Measurements from ENCODE around the gene INTS3. TPM values are rescaled to one million over a fixed set of nuclear protein-coding genes. Genes with fewer than 3 reads are reported as not detected.

INTS3 gene
- polyA plus RNA-seq, 4 donors = 14.9 to 52.6 (median 22.6) TPM

DNA sequence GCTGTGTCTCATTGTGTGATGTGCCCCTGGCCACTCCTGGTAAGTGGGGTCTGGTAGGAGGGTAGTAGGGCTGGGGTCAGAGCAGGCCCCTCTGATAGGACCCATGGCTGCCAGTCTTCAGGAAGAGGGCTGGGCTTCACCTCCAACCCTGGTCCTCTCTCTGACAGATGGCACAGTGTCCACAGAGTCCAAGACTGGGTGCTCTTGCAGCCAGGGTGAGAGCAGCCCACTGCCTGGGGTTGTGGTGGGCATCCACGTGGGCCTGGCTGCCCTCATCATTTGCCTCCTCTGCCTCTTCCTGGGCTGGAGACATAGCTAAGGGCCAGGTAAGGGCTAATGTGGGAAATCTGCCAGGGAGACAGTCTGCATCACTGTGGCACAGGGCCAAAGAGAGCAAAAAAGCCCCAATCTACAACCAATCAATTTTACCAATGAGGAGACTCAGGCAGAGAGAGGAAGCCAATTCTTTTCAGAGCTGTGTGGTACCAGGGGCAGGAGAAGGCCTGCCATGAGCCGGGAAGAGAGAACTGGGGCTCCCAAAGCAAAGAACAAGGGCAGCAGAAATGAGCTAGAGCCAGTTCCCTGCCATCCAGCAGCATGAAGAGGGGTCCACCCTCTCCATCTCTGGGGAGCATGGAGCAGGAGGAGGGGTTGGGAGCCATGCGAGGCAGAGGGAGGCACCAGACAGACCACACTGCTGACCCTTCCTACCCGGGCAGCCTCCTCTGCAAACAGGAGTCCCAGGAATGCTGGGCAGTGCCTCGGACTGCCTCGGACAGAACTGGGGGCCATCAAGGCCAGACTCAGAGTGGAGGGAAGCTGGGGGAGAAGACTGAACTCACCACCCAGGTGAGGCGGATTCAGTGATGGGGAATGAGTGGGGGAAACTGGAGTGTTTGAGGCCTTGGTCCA lies 74.2 kb downstream of the INTS3 start:
- FAIRE-seq = no peak
- DNase-seq = no peak
- no peak overlapping the region for H3K27ac ChIP-seq (ENCODE audit: low read depth in 1 of 3, low read length in 2 of 3)
- no peak overlapping the region for H3K4me3 ChIP-seq (ENCODE audit: low read depth in 1 of 3, low read length in 3 of 3)
- no peaks in the 10 kb centered on the region for H3K9me3 ChIP-seq (ENCODE audit: control insufficient read depth in 2 of 2, insufficient read depth in 1 of 2, low read depth in 1 of 2, low read length in 1 of 2)
- no peaks in the 10 kb centered on the region for H3K4me1 ChIP-seq (ENCODE audit: control insufficient read depth in 3 of 3, insufficient read depth in 2 of 3, low read depth in 1 of 3, low read length in 2 of 3)
- 88 to 94% (median 92%) methylated on average over 7 of the region's 7 CpGs for WGBS, 3 donors
- H3K36me3 ChIP-seq (ENCODE audit: control insufficient read depth in 3 of 3, insufficient read depth in 2 of 3, low read depth in 1 of 3, low read length in 3 of 3) = peaks cover 0 to 40% (median under 1%) of the 10 kb centered on the region in 3 donors
- H3K27me3 ChIP-seq (ENCODE audit: control insufficient read depth in 3 of 3, insufficient read depth in 3 of 3, low read length in 3 of 3) = no peaks in the 10 kb centered on the region

DNA sequence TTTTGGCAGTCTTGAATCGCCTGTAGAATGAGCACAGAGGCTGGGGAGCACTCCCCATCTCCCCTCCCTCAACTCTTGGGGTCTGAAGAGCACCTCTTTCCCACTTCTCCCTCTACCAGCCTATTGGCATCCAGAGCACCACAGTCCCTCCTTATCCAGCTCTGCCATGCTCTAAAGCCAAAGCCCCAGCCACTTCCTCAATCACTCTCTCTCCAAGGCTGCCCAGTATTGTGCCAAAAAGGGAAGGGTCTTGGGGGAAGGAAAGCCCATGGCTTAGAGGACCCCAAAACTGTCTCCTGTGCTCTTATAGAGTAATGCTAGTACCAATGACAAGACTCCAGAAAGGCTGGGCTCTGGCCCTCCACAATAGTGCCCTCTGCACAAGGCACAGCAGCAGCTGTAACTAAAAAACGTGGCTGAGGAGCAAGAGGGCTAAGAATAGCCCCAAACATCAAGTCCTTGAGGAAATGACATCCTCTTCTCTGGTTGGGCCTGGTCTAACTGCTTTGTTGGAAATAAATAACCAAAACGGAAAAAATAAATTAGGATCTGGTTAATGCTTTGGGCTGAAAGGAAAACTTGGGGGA lies 75.7 kb downstream of the INTS3 start:
- DNase-seq (no peak), FAIRE-seq (no peak)
- peaks cover 0 to 51% (median 9%) of the 10 kb centered on the region in 3 donors for H3K36me3 ChIP-seq (ENCODE audit: control insufficient read depth in 3 of 3, insufficient read depth in 2 of 3, low read depth in 1 of 3, low read length in 3 of 3)
- H3K4me1 ChIP-seq (ENCODE audit: control insufficient read depth in 3 of 3, insufficient read depth in 2 of 3, low read depth in 1 of 3, low read length in 2 of 3) = no peaks in the 10 kb centered on the region
- no peaks in the 10 kb centered on the region for H3K27me3 ChIP-seq (ENCODE audit: control insufficient read depth in 3 of 3, insufficient read depth in 3 of 3, low read length in 3 of 3)
- H3K9me3 ChIP-seq (ENCODE audit: control insufficient read depth in 2 of 2, insufficient read depth in 1 of 2, low read depth in 1 of 2, low read length in 1 of 2) = no peaks in the 10 kb centered on the region
- peak overlapping the region in 1 of 3 donors; percentile 29 for H3K27ac ChIP-seq (ENCODE audit: low read depth in 1 of 3, low read length in 2 of 3)
- no peak overlapping the region for H3K4me3 ChIP-seq (ENCODE audit: low read depth in 1 of 3, low read length in 3 of 3)
- WGBS, 3 donors = 71 to 84% (median 76%) methylated on average over 3 of the region's 3 CpGs

DNA sequence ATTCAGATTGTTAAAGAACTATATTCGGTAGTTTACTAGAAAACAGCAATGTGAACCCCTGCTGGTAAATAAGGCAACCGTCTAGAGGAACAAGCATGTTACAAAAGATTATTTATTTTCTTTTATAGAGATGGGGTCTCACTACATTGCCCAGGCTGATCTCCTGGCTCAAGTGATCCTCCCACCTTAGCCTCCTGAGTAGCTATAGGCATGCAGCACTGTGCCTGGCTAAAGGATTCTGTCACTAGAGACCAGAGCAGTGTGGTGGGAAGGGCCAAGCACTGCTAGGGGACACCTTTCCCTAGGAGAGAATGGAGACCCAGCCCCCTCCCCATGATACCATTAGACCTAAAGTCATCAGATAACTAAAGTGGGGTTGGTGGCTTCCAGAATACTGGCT lies 76.3 kb downstream of the INTS3 start:
- Histone ChIP-seq H3K4me3 (ENCODE audit: low read depth in 1 of 3, low read length in 3 of 3) (no peak overlapping the region), H3K9me3 (ENCODE audit: control insufficient read depth in 2 of 2, insufficient read depth in 1 of 2, low read depth in 1 of 2, low read length in 1 of 2) (no peaks in the 10 kb centered on the region), H3K4me1 (ENCODE audit: control insufficient read depth in 3 of 3, insufficient read depth in 2 of 3, low read depth in 1 of 3, low read length in 2 of 3) (no peaks in the 10 kb centered on the region), H3K27ac (ENCODE audit: low read depth in 1 of 3, low read length in 2 of 3) (peak overlapping the region in 1 of 3 donors; percentile 13), H3K36me3 (ENCODE audit: control insufficient read depth in 3 of 3, insufficient read depth in 2 of 3, low read depth in 1 of 3, low read length in 3 of 3) (peaks cover 0 to 56% (median 10%) of the 10 kb centered on the region in 3 donors), H3K27me3 (ENCODE audit: control insufficient read depth in 3 of 3, insufficient read depth in 3 of 3, low read length in 3 of 3) (no peaks in the 10 kb centered on the region)
- no peak for FAIRE-seq
- DNase-seq = no peak
- WGBS, 3 donors = 63 to 85% (median 83%) methylated on average over 2 of the region's 2 CpGs

DNA sequence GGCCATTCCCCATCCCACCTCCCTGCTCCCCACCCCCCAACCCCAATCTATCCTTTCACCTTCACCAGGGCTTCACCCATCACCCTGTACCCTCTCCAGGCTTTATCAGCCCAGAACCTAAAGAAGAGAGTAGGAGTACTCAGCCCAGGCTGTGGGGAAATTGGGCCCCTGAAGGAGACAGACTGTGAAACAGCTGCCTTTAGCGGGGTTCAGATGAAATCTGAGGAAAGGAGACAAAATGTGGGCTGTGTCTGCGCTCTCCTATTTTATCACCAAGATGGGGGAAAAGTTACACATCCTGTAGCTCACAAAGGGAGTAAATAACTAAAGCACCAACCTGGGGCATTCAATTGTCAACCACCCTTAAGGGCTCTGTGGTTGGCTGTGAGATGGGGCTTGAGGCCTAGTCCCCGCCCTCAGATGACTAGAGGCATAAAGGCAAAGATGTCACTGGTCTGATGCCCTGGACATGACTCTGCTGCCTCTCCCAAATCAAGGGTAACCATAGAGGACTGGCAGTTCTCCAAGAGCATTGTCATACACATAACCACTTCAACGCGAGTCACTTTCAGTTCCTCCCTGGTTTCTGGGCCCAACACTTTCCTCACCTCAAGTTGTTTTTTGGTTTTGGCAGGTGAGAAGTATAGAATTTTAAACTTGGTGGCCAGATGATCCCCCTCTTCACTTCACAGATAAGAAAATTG lies 77.3 kb downstream of the INTS3 start:
- DNase-seq (peak in 1 of 2 donors; percentile 73), FAIRE-seq (no peak)
- Histone ChIP-seq H3K27me3 (ENCODE audit: control insufficient read depth in 3 of 3, insufficient read depth in 3 of 3, low read length in 3 of 3) (no peaks in the 10 kb centered on the region), H3K4me1 (ENCODE audit: control insufficient read depth in 3 of 3, insufficient read depth in 2 of 3, low read depth in 1 of 3, low read length in 2 of 3) (no peaks in the 10 kb centered on the region), H3K27ac (ENCODE audit: low read depth in 1 of 3, low read length in 2 of 3) (peak overlapping the region in 1 of 3 donors; percentile 90), H3K9me3 (ENCODE audit: control insufficient read depth in 2 of 2, insufficient read depth in 1 of 2, low read depth in 1 of 2, low read length in 1 of 2) (no peaks in the 10 kb centered on the region), H3K4me3 (ENCODE audit: low read depth in 1 of 3, low read length in 3 of 3) (no peak overlapping the region), H3K36me3 (ENCODE audit: control insufficient read depth in 3 of 3, insufficient read depth in 2 of 3, low read depth in 1 of 3, low read length in 3 of 3) (peaks cover 5 to 59% (median 13%) of the 10 kb centered on the region in 3 donors)
- WGBS, 3 donors = 54 to 81% (median 69%) methylated on average over 5 of the region's 5 CpGs

DNA sequence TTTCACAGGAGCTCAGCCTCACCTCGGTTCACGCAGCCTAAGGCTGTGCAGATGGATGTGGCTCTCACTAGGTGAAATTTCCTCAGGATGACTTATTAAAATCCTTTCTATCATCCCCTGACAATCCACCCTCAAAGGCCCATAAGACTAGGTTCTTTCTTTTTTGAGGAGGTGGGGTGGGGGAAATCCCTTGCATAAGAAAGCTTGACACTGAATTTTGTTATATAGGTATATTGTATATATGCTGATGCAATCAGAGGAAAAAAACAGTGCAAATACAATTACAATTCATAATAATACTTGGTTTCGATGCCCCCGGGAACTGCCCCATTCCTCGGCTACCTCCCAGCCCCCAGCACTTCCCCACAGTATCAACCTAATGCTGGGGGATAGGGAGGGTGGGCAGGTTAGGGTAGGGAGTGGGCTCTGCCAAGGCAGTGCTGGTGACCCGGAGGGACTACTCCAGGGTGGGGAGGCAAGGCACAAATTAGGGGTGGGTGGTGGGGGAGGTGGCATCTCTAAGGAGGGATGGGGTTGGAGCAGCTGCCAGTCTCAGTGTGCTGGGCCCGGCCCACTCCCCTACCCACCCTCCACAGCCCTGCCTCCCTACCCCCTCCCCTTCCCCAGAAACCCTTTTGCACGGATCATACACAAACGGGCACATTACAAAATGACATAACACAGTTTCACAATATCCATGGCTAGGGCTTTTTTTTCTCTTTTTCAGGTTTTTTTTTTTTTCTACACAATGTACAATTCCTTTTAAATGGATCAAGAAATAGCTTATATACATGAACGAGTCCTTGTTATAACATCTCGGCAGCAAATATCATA lies 78.3 kb downstream of the INTS3 start:
- 81 to 86% (median 83%) methylated on average over 11 of the region's 11 CpGs for WGBS, 3 donors
- FAIRE-seq (no peak), DNase-seq (no peak)
- Histone ChIP-seq H3K4me1 (ENCODE audit: control insufficient read depth in 3 of 3, insufficient read depth in 2 of 3, low read depth in 1 of 3, low read length in 2 of 3) (no peaks in the 10 kb centered on the region), H3K27me3 (ENCODE audit: control insufficient read depth in 3 of 3, insufficient read depth in 3 of 3, low read length in 3 of 3) (no peaks in the 10 kb centered on the region), H3K27ac (ENCODE audit: low read depth in 1 of 3, low read length in 2 of 3) (peak overlapping the region in 1 of 3 donors; percentile 90), H3K36me3 (ENCODE audit: control insufficient read depth in 3 of 3, insufficient read depth in 2 of 3, low read depth in 1 of 3, low read length in 3 of 3) (peaks cover 5 to 63% (median 17%) of the 10 kb centered on the region in 3 donors), H3K9me3 (ENCODE audit: control insufficient read depth in 2 of 2, insufficient read depth in 1 of 2, low read depth in 1 of 2, low read length in 1 of 2) (no peaks in the 10 kb centered on the region), H3K4me3 (ENCODE audit: low read depth in 1 of 3, low read length in 3 of 3) (no peak overlapping the region)

DNA sequence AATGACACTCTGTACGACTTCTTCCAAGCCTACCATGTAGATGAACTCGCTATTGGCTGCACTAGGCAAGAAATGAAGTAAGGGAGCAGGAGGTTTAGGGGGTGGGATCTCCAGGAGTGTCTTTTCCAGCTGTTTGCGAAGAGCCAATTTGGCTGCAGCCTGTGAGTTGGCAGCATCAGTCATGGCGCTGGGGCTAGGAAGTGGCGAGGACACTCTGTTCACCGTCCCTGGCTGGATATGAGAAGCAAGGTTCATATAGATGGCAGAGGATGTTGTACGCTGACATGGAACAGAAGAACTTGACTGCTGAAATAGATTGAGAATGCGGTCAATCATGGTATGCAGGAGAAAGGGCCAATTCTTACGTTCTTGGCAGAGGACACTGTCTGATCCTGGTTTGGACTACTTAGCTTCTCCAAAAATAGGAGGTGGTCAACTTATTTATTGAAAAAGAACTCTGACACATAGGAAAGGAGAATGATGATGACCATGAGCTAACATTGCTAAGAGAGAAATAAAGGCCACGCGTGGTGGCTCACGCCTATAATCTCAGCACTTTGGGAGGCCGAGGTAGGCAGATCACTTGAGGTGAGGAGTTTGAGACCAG lies 88.5 kb downstream of the INTS3 start:
- no peaks in the 10 kb centered on the region for H3K4me1 ChIP-seq (ENCODE audit: control insufficient read depth in 3 of 3, insufficient read depth in 2 of 3, low read depth in 1 of 3, low read length in 2 of 3)
- 87 to 95% (median 94%) methylated on average over 13 of the region's 13 CpGs for WGBS, 3 donors
- no peak overlapping the region for H3K4me3 ChIP-seq (ENCODE audit: low read depth in 1 of 3, low read length in 3 of 3)
- peaks cover 13 to 53% (median 34%) of the 10 kb centered on the region in 3 donors for H3K36me3 ChIP-seq (ENCODE audit: control insufficient read depth in 3 of 3, insufficient read depth in 2 of 3, low read depth in 1 of 3, low read length in 3 of 3)
- no peak overlapping the region for H3K27ac ChIP-seq (ENCODE audit: low read depth in 1 of 3, low read length in 2 of 3)
- no peaks in the 10 kb centered on the region for H3K27me3 ChIP-seq (ENCODE audit: control insufficient read depth in 3 of 3, insufficient read depth in 3 of 3, low read length in 3 of 3)
- DNase-seq (no peak), FAIRE-seq (no peak)
- no peaks in the 10 kb centered on the region for H3K9me3 ChIP-seq (ENCODE audit: control insufficient read depth in 2 of 2, insufficient read depth in 1 of 2, low read depth in 1 of 2, low read length in 1 of 2)

DNA sequence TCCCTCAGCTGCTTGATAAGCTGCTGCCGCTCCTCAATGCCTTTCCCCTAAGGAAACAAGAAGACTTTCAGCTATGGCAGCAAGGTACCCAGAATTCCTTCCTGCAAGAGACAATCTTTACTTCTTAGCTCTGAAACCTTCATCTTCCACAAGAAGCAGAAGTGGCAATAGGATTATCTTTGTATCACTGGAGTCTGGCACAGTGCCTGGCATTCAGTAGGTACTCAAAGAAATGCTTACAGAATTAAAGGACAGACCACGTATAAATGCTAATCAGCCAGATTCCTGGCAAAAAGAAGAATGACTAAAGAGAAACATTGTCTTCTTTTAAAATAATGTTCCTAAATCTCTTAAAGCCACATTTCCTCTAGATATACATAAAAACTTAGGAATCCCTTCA lies 91.0 kb downstream of the INTS3 start:
- Histone ChIP-seq H3K27me3 (ENCODE audit: control insufficient read depth in 3 of 3, insufficient read depth in 3 of 3, low read length in 3 of 3) (no peaks in the 10 kb centered on the region), H3K36me3 (ENCODE audit: control insufficient read depth in 3 of 3, insufficient read depth in 2 of 3, low read depth in 1 of 3, low read length in 3 of 3) (peaks cover 11 to 45% (median 20%) of the 10 kb centered on the region in 3 donors), H3K4me3 (ENCODE audit: low read depth in 1 of 3, low read length in 3 of 3) (no peak overlapping the region), H3K4me1 (ENCODE audit: control insufficient read depth in 3 of 3, insufficient read depth in 2 of 3, low read depth in 1 of 3, low read length in 2 of 3) (no peaks in the 10 kb centered on the region), H3K27ac (ENCODE audit: low read depth in 1 of 3, low read length in 2 of 3) (no peak overlapping the region), H3K9me3 (ENCODE audit: control insufficient read depth in 2 of 2, insufficient read depth in 1 of 2, low read depth in 1 of 2, low read length in 1 of 2) (no peaks in the 10 kb centered on the region)
- DNase-seq (no peak), FAIRE-seq (no peak)
- WGBS, 3 donors = 81 to 90% (median 89%) methylated on average over 2 of the region's 2 CpGs
